Measurements from ENCODE around the gene PA2G4.

DNA sequence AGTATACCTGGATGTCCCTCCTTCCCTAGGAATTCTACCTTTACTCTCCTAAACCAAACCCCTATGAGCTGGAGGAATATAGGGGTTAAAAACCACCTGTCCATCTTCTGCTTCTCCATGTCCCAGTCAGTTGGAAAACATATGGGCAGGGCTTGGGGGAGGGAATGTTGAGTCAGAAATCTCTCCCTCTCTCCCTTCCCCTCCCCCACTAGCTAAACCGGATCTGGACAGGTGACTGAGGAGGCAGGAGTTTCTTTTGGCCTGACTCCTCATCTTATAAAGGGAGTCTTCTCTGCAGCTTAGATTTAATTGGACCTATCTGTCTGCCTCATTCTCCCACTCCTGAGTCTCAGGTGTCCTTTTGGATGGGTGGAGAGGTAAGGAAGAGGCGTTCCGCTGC is 18.3 kb upstream of the PA2G4 start:
- no peak for TF ChIP-seq POLR2A (IDR thresholded peaks at IDR 0.05)
- no peak for TF ChIP-seq EP300 (IDR thresholded peaks at IDR 0.05)
- TF ChIP-seq, protein P1, sequence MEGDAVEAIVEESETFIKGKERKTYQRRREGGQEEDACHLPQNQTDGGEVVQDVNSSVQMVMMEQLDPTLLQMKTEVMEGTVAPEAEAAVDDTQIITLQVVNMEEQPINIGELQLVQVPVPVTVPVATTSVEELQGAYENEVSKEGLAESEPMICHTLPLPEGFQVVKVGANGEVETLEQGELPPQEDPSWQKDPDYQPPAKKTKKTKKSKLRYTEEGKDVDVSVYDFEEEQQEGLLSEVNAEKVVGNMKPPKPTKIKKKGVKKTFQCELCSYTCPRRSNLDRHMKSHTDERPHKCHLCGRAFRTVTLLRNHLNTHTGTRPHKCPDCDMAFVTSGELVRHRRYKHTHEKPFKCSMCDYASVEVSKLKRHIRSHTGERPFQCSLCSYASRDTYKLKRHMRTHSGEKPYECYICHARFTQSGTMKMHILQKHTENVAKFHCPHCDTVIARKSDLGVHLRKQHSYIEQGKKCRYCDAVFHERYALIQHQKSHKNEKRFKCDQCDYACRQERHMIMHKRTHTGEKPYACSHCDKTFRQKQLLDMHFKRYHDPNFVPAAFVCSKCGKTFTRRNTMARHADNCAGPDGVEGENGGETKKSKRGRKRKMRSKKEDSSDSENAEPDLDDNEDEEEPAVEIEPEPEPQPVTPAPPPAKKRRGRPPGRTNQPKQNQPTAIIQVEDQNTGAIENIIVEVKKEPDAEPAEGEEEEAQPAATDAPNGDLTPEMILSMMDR (IDR thresholded peaks at IDR 0.05) = no peak

All from tibial nerve (tissue), 4 donors.